A673 (cell line): ENCODE measurements around the gene PCNA.
"Not testable (repeated sequence)": the region's sequence is repeated elsewhere in the genome, so short reads cannot be mapped to it uniquely, and the experiment has no call there.

Experiments used
- CTCF ChIP-seq: fragments of 300-800, 200-600 bp; sonication (generic); conservative IDR thresholded peaks from 2 replicates; pipeline ENCODE4 v1.5.1; 2017; ENCODE audit warnings: low read depth, mild to moderate bottlenecking, antibody characterized with exemption, low read length, moderate library complexity, mixed read lengths
- EZH2 ChIP-seq: fragments of 200-600 bp; sonication (generic); IDR thresholded peaks from 2 replicates; pipeline ENCODE4 v1.6.1; 2017; ENCODE audit warnings: borderline replicate concordance, low read depth, mild to moderate bottlenecking, mixed read lengths, antibody characterized with exemption, low read length; ENCODE audit not compliant: poor library complexity, severe bottlenecking

DNA sequence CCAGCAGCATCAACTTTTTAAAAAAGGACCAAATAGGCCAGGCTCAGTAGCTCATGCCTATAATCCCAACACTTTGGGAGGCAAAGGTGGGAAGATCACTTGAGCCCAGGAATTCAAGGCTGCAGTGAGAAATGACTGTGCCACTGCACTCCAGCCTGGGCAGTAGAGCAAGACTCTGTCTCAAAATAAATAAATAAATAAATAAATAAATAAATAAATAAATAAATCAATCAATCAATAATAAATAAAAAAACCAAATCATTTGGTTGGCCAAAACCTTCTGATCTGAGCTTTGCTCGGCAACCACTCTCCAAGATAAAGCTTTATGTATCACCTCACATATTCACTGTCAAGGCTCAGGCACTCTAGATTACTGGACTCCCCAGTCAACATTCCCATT lies 20.7 kb downstream of the PCNA start:
- TF ChIP-seq CTCF, EZH2: not testable (repeated sequence)
